ENCODE data around the gene PFDN4. TPM values are rescaled to one million over a fixed set of nuclear protein-coding genes. Genes with fewer than 3 reads are reported as not detected.

PFDN4 gene
- polyA plus RNA-seq, 1 of the 3 experiments (the other 2 are of a cell fraction), result 44.0 TPM

DNA sequence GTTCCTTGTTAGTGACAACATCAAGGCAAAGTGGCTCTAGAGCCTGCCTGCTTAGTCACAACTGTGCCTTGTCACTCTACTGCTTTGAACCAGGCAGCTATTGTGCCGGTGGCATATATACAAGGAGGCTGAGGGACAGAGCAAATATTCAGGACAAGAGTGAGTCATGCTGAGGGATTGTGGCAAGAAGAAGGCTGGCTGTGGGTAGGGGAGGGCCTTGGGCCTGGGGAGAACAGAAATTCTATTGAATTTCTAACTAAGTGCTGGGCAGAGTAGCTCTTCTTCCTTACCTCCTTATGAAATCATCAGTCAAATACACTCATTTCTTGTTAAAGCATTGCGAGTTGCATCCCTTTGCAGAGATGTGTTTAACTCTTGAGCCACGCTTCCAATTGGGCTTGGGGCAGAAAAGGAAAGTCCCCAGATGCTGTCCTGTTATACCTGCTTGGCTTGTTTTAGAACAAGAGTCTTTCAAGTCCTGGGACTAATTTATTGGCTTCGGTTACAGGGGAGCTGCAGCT is 59.7 kb downstream of the PFDN4 start:
- H2AFZ ChIP-seq (ENCODE audit: low read depth), result no peak overlapping the region
- H3K9ac ChIP-seq, result no peak overlapping the region
- H3F3A ChIP-seq (replicated peaks; ENCODE audit: insufficient read depth), result peaks cover 7% of the 10 kb centered on the region
- no peaks in the 10 kb centered on the region for H3K79me2 ChIP-seq (ENCODE audit: insufficient read depth)
- DNase-seq, result no peak
- ChIA-PET POLR2A (no interaction called here), CTCF (no interaction called here)
- H3K4me1 ChIP-seq (ENCODE audit: control insufficient read depth in 1 of 2, insufficient read depth in 2 of 2, low read depth in 1 of 2, low read length in 1 of 2), result peaks cover 0 to 5% of the 10 kb centered on the region in 2 experiments; a peak in 2 of 4 replicates
- H3K27me3 ChIP-seq (ENCODE audit: insufficient read depth), result no peaks in the 10 kb centered on the region
- 14% methylated on average over 4 of the region's 4 CpGs for WGBS (ENCODE audit: low lambda C conversion rate)
- H3K27ac ChIP-seq (ENCODE audit: low read depth in 2 of 2, low read length in 1 of 2), result 0 out of 4 replicates have a peak overlapping the region, but pooled peaks of 1 of the 2 experiments have one; percentile 5
- TF ChIP-seq TCF12 (IDR thresholded peaks at IDR 0.05), result peak; percentile 35; the same call in 1 of the 2 replicates
- TF ChIP-seq, protein P1, sequence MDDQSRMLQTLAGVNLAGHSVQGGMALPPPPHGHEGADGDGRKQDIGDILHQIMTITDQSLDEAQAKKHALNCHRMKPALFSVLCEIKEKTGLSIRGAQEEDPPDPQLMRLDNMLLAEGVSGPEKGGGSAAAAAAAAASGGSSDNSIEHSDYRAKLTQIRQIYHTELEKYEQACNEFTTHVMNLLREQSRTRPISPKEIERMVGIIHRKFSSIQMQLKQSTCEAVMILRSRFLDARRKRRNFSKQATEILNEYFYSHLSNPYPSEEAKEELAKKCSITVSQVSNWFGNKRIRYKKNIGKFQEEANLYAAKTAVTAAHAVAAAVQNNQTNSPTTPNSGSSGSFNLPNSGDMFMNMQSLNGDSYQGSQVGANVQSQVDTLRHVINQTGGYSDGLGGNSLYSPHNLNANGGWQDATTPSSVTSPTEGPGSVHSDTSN (IDR thresholded peaks at IDR 0.05), result peak; percentile 13; the same call in 1 of the 2 replicates
- TF ChIP-seq, protein P2, sequence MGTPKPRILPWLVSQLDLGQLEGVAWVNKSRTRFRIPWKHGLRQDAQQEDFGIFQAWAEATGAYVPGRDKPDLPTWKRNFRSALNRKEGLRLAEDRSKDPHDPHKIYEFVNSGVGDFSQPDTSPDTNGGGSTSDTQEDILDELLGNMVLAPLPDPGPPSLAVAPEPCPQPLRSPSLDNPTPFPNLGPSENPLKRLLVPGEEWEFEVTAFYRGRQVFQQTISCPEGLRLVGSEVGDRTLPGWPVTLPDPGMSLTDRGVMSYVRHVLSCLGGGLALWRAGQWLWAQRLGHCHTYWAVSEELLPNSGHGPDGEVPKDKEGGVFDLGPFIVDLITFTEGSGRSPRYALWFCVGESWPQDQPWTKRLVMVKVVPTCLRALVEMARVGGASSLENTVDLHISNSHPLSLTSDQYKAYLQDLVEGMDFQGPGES (IDR thresholded peaks at IDR 0.05; ENCODE audit: low read depth, low read length), result no peak
- TF ChIP-seq FOSL2 (IDR thresholded peaks at IDR 0.05; ENCODE audit: borderline replicate concordance, low read depth), result peak; percentile 46; the same call in 1 of the 2 replicates
- no peak for TF ChIP-seq POLR2AphosphoS5 (IDR thresholded peaks at IDR 0.05; ENCODE audit: low read depth, low read length)
- peak; percentile 19; the same call in 1 of the 2 replicates for TF ChIP-seq JUND (IDR thresholded peaks at IDR 0.05)
- H3K9me2 ChIP-seq, result no peaks in the 10 kb centered on the region
- H4K20me1 ChIP-seq (ENCODE audit: insufficient read depth), result no peaks in the 10 kb centered on the region
- H3K9me3 ChIP-seq, result no peaks in the 10 kb centered on the region
- H3K4me3 ChIP-seq (ENCODE audit: low read depth in 2 of 2, low read length in 1 of 2), result no peak overlapping the region
- H3K4me2 ChIP-seq, result peak overlapping the region; percentile 29; the same call in 1 of the 2 replicates
- H3K36me3 ChIP-seq (replicated peaks in 1 of 2; ENCODE audit: control insufficient read depth in 1 of 2, insufficient read depth in 2 of 2, low read length in 1 of 2), result no peaks in the 10 kb centered on the region

DNA sequence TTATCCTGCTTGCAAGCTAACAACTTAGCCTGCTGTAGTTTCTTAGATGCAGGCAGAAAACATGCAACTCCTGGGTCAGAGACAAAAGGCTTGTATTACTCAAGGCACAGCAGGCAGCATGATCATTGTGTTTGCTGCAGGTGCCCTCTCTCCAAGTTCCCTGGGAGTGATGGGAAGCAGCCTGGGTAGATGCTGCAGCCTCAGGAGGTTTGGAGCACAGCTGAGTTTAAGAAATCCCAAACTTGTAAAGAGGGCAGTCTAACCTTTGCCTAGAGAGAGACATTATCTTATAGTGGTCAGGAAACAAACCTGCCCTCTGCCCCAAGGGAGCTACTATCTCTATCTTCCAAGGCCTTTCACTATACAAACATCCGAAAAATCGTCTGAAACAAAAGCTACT is 61.1 kb downstream of the PFDN4 start:
- Histone ChIP-seq H3K36me3 (replicated peaks in 1 of 2; ENCODE audit: control insufficient read depth in 1 of 2, insufficient read depth in 2 of 2, low read length in 1 of 2) (no peaks in the 10 kb centered on the region), H3K4me1 (ENCODE audit: control insufficient read depth in 1 of 2, insufficient read depth in 2 of 2, low read depth in 1 of 2, low read length in 1 of 2) (peaks cover 0 to 5% of the 10 kb centered on the region in 2 experiments; a peak in 2 of 4 replicates), H4K20me1 (ENCODE audit: insufficient read depth) (no peaks in the 10 kb centered on the region), H3K4me2 (no peak overlapping the region), H3K9me3 (no peaks in the 10 kb centered on the region), H3K79me2 (ENCODE audit: insufficient read depth) (no peaks in the 10 kb centered on the region), H3K9ac (no peak overlapping the region), H2AFZ (ENCODE audit: low read depth) (no peak overlapping the region), H3K4me3 (ENCODE audit: low read depth in 2 of 2, low read length in 1 of 2) (no peak overlapping the region), H3K9me2 (no peaks in the 10 kb centered on the region), H3F3A (replicated peaks; ENCODE audit: insufficient read depth) (peaks cover 7% of the 10 kb centered on the region), H3K27ac (ENCODE audit: low read depth in 2 of 2, low read length in 1 of 2) (no peak overlapping the region), H3K27me3 (ENCODE audit: insufficient read depth) (no peaks in the 10 kb centered on the region)
- WGBS (ENCODE audit: low lambda C conversion rate), result 17% methylated on average over 2 of the region's 2 CpGs
- ChIA-PET POLR2A (no interaction called here), CTCF (no interaction called here)
- no peak for DNase-seq
- TF ChIP-seq, protein P3, sequence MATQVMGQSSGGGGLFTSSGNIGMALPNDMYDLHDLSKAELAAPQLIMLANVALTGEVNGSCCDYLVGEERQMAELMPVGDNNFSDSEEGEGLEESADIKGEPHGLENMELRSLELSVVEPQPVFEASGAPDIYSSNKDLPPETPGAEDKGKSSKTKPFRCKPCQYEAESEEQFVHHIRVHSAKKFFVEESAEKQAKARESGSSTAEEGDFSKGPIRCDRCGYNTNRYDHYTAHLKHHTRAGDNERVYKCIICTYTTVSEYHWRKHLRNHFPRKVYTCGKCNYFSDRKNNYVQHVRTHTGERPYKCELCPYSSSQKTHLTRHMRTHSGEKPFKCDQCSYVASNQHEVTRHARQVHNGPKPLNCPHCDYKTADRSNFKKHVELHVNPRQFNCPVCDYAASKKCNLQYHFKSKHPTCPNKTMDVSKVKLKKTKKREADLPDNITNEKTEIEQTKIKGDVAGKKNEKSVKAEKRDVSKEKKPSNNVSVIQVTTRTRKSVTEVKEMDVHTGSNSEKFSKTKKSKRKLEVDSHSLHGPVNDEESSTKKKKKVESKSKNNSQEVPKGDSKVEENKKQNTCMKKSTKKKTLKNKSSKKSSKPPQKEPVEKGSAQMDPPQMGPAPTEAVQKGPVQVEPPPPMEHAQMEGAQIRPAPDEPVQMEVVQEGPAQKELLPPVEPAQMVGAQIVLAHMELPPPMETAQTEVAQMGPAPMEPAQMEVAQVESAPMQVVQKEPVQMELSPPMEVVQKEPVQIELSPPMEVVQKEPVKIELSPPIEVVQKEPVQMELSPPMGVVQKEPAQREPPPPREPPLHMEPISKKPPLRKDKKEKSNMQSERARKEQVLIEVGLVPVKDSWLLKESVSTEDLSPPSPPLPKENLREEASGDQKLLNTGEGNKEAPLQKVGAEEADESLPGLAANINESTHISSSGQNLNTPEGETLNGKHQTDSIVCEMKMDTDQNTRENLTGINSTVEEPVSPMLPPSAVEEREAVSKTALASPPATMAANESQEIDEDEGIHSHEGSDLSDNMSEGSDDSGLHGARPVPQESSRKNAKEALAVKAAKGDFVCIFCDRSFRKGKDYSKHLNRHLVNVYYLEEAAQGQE (IDR thresholded peaks at IDR 0.05; ENCODE audit: low read depth, low read length), result no peak
- TF ChIP-seq TEAD4 (IDR thresholded peaks at IDR 0.05; ENCODE audit: borderline replicate concordance, insufficient read depth), result no peak
- TF ChIP-seq RAD21 (IDR thresholded peaks at IDR 0.05; ENCODE audit: low read length), result no peak
- no peak for TF ChIP-seq POLR2AphosphoS5 (IDR thresholded peaks at IDR 0.05; ENCODE audit: low read depth, low read length)
- no peak for TF ChIP-seq SMC3 (IDR thresholded peaks at IDR 0.05; ENCODE audit: low read depth, low read length)
- no peak for TF ChIP-seq FOXM1 (IDR thresholded peaks at IDR 0.05; ENCODE audit: low read depth)
- TF ChIP-seq EP300 (IDR thresholded peaks at IDR 0.05; ENCODE audit: borderline replicate concordance in 1 of 2, low read depth in 1 of 2, low read length in 1 of 2), result no peak
- no peak for TF ChIP-seq NFIC (IDR thresholded peaks at IDR 0.05; ENCODE audit: borderline replicate concordance)
- no peak for TF ChIP-seq EZH2phosphoT487 (IDR thresholded peaks at IDR 0.05; ENCODE audit: borderline replicate concordance, low read depth)
- TF ChIP-seq NRF1 (IDR thresholded peaks at IDR 0.05; ENCODE audit: low read depth, low read length), result no peak
- no peak for TF ChIP-seq GATA2 (CRISPR knock-in tag; IDR thresholded peaks at IDR 0.05)
- TF ChIP-seq, protein P4, sequence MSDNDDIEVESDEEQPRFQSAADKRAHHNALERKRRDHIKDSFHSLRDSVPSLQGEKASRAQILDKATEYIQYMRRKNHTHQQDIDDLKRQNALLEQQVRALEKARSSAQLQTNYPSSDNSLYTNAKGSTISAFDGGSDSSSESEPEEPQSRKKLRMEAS (IDR thresholded peaks at IDR 0.05; ENCODE audit: low read depth), result no peak
- no peak for TF ChIP-seq FOXJ3 (CRISPR knock-in tag; IDR thresholded peaks at IDR 0.05)
- TF ChIP-seq SIN3A (IDR thresholded peaks at IDR 0.05; ENCODE audit: borderline replicate concordance, low read depth, low read length), result no peak
- TF ChIP-seq, protein P2 (IDR thresholded peaks at IDR 0.05; ENCODE audit: low read depth, low read length), result no peak
